DND-41 (cell line): Measurements from ENCODE around the gene NOC4L.

Source experiments
- CTCF ChIP-seq: IDR thresholded peaks from 2 replicates; pipeline ENCODE4 v1.5.1; 2012; ENCODE audit warnings: borderline replicate concordance, low read length, moderate library complexity, mild to moderate bottlenecking; ENCODE audit not compliant: poor library complexity, severe bottlenecking; ENCODE audit errors: extremely low read depth
- EZH2 ChIP-seq: IDR thresholded peaks from 3 replicates; pipeline ENCODE4 v1.6.1; 2012; ENCODE audit warnings: borderline replicate concordance, low read depth, mild to moderate bottlenecking, moderate library complexity, low read length, inconsistent platforms; ENCODE audit not compliant: severe bottlenecking

GRCh38 chr12:132166093-132166492, 21.8 kb downstream of the NOC4L start:
- no peak for TF ChIP-seq CTCF
- no peak for TF ChIP-seq EZH2
